ENCODE data around the gene ARHGAP24. TPM values are rescaled to one million over a fixed set of nuclear protein-coding genes. Genes with fewer than 3 reads are reported as not detected.

Gene ARHGAP24
- total and polyA plus RNA-seq, 2 of the 13 experiments (the other 11 are each of a cell fraction or from before 2014, with no cell fraction given): 0.07 to 0.55 TPM

DNA sequence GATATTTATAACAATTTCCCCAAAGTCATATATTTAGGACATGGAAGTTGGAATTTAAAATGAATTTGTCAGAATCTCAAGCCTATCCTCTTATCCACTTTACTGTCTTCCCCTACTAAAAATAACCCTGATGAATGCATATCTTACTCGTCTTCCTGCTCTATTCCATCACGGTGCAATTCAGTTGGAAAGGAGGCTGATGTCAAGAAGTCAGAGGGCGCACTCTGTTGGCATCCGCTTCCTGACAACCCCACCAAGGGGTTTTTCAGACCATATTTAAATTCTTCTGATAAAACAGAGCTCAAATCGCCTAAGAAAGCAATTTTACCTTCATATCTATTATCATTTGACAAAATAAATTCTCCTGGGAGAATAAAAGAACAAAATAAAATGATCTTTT, 233.5 kb downstream of the ARHGAP24 start:
- in situ Hi-C loops (cut with HindIII; ENCODE audit: extremely low pct_ligation_motif_present, low pct_unique_long_range_greater_than_20kb): no loop called here
- TF ChIP-seq LRRFIP1 (CRISPR knock-in tag; conservative IDR thresholded peaks at IDR 0.05) (no peak), ZNF260 (CRISPR knock-in tag; IDR thresholded peaks at IDR 0.05; ENCODE audit: borderline replicate concordance, low read depth) (no peak), HNRNPH1 (optimal IDR thresholded peaks at IDR 0.05; ENCODE audit: low read depth, low read length) (no peak), ZXDC (CRISPR knock-in tag; IDR thresholded peaks at IDR 0.05) (no peak), TERF1 (CRISPR knock-in tag; IDR thresholded peaks at IDR 0.05) (no peak), MZF1 (CRISPR knock-in tag; IDR thresholded peaks at IDR 0.05; ENCODE audit: borderline replicate concordance) (no peak), ZNF546 (CRISPR knock-in tag; conservative IDR thresholded peaks at IDR 0.05) (no peak), EED (CRISPR knock-in tag; IDR thresholded peaks at IDR 0.05) (no peak), CENPT (CRISPR knock-in tag; IDR thresholded peaks at IDR 0.05; ENCODE audit: low read depth) (no peak), SMYD3 (CRISPR knock-in tag; IDR thresholded peaks at IDR 0.05) (no peak), MIER3 (CRISPR knock-in tag; IDR thresholded peaks at IDR 0.05; ENCODE audit: borderline replicate concordance) (no peak), SNRNP70 (IDR thresholded peaks at IDR 0.05; ENCODE audit: low read depth, low read length) (no peak), RBM22 (optimal IDR thresholded peaks at IDR 0.05; ENCODE audit: low read length) (no peak), BHLHE40 (IDR thresholded peaks at IDR 0.05; ENCODE audit: low read length) (no peak), NFKB2 (CRISPR knock-in tag; IDR thresholded peaks at IDR 0.05; ENCODE audit: borderline replicate concordance) (no peak)
- TF ChIP-seq, protein P1, sequence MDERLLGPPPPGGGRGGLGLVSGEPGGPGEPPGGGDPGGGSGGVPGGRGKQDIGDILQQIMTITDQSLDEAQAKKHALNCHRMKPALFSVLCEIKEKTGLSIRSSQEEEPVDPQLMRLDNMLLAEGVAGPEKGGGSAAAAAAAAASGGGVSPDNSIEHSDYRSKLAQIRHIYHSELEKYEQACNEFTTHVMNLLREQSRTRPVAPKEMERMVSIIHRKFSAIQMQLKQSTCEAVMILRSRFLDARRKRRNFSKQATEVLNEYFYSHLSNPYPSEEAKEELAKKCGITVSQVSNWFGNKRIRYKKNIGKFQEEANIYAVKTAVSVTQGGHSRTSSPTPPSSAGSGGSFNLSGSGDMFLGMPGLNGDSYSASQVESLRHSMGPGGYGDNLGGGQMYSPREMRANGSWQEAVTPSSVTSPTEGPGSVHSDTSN (CRISPR knock-in tag; IDR thresholded peaks at IDR 0.05): no peak
- TF ChIP-seq, protein P2, sequence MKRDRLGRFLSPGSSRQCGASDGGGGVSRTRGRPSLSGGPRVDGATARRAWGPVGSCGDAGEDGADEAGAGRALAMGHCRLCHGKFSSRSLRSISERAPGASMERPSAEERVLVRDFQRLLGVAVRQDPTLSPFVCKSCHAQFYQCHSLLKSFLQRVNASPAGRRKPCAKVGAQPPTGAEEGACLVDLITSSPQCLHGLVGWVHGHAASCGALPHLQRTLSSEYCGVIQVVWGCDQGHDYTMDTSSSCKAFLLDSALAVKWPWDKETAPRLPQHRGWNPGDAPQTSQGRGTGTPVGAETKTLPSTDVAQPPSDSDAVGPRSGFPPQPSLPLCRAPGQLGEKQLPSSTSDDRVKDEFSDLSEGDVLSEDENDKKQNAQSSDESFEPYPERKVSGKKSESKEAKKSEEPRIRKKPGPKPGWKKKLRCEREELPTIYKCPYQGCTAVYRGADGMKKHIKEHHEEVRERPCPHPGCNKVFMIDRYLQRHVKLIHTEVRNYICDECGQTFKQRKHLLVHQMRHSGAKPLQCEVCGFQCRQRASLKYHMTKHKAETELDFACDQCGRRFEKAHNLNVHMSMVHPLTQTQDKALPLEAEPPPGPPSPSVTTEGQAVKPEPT (CRISPR knock-in tag; IDR thresholded peaks at IDR 0.05; ENCODE audit: low read depth): no peak

More for the DNA sequence above, 233.5 kb downstream of the ARHGAP24 start:
- H3K9me3 ChIP-seq (ENCODE audit: low read length): no peaks in the 10 kb centered on the region
- no peak for FAIRE-seq
- H3K27me3 ChIP-seq (ENCODE audit: control insufficient read depth in 1 of 2, insufficient read depth in 2 of 2, low read length in 2 of 2): no peaks in the 10 kb centered on the region
- no peaks in the 10 kb centered on the region for H3K36me3 ChIP-seq (replicated peaks in 1 of 2; ENCODE audit: control insufficient read depth in 1 of 2, insufficient read depth in 2 of 2, low read length in 2 of 2)
- WGBS (ENCODE audit: low lambda C conversion rate): 27% methylated on average over 5 of the region's 5 CpGs
- H3K4me3 ChIP-seq (replicated peaks in 1 of 3; ENCODE audit: insufficient read depth in 1 of 3, low read depth in 2 of 3, low read length in 3 of 3): no peak overlapping the region
- no peak overlapping the region for H2AFZ ChIP-seq (ENCODE audit: low read length)
- POLR2A ChIA-PET: no interaction called here
- H3K79me2 ChIP-seq (ENCODE audit: insufficient read depth, low read length): no peaks in the 10 kb centered on the region
- H3K4me1 ChIP-seq (ENCODE audit: insufficient read depth, low read length): no peaks in the 10 kb centered on the region
- H3K27ac ChIP-seq (ENCODE audit: extremely low read length, insufficient read depth, low read length): no peak overlapping the region
- no peak overlapping the region for H3K9ac ChIP-seq (ENCODE audit: insufficient read depth, low read depth, low read length)
- DNase-seq (ENCODE audit: low spot score): no peak
- intact Hi-C loops (cut with micrococcal nuclease; ENCODE audit: unreplicated experiment): no loop called here
- no peaks in the 10 kb centered on the region for H4K20me1 ChIP-seq (ENCODE audit: insufficient read depth, low read length)
- BruUV-seq (replicated peaks): no TSS peak
- CTCF ChIA-PET (ENCODE audit: low intra/inter-chr PET ratio, low total read pairs): no interaction called here
- no peak overlapping the region for H3K4me2 ChIP-seq (ENCODE audit: low read depth, low read length)
- no peak for ATAC-seq

Measured in HepG2 (cell line).